Renal pelvis (tissue), 4 donors: Measurements from ENCODE around the gene FCRL1. TPM values are rescaled to one million over a fixed set of nuclear protein-coding genes. Genes with fewer than 3 reads are reported as not detected.

ENCODE experiments used
- DNase-seq: peaks from one replicate; pipeline ENCODE4 v3.0.0-alpha.2; 2013
- polyA plus RNA-seq, 3 donors: library from polyadenylated mRNA; unstranded; fragments of 120-200 nt; gene quantifications; one replicate each; pipeline ENCODE4 v1.2.1, GENCODE V29; 2013; ENCODE audit not compliant: insufficient read length in 3 of 3

The FCRL1 gene
- polyA plus RNA-seq, 3 donors: 0.09 to 0.15 (median 0.12) TPM

DNA sequence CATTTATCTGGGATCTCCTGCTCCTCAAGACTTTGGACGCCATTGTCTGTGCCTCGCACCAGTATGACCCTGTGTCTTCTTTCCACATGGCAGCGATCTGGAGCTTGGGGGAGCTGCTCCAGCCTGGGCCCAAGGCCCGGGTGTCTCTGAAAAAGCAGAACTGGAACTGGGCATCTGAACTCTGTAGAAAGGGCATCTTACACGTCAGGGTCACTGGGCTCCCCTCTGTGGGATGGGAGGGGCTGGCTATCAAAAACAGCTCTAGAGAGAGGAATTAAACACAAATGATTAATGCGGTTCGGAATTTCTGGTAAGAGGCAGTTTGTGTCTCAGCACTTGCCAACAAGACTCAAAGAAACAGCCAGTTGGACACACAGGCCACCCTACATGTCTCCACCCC lies 16.1 kb downstream of the FCRL1 start:
- no peak for DNase-seq

DNA sequence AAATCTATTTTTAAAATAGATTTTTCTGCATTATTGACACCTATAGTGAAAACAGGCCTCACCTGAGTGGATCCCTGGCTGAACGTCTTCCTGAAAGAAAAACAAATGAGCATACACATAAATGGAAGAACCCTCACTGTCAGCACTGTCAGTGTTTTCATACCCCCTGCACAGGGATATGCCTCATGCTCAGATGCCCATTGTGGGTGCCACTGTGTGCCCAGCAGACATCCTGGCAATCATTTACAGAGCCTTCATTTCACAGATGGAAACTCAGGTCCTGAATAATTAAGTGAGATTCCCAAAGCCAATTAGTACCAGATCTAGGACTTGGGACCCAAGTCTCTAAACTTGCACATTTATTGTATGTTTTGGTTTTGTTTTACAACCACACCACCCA lies 19.9 kb downstream of the FCRL1 start:
- DNase-seq: no peak

DNA sequence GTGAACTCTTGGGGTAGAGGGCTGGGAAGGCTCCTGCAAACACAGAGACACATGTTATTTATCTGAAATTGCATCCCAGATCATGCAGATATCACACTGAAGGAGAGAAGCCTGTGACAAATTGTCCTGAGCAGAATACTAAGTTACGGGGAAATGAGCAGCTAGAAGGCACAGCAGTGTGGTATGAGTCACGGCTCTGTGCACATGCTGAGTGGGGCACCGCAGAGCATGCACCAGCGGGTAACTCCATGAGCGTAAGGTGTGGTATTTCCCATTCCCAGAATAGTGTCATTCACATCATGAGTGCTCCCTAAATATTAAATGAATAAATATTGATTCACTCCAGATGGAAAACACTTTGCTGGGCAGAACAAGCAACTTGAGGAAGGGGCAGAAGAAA lies 21.7 kb downstream of the FCRL1 start:
- no peak for DNase-seq

DNA sequence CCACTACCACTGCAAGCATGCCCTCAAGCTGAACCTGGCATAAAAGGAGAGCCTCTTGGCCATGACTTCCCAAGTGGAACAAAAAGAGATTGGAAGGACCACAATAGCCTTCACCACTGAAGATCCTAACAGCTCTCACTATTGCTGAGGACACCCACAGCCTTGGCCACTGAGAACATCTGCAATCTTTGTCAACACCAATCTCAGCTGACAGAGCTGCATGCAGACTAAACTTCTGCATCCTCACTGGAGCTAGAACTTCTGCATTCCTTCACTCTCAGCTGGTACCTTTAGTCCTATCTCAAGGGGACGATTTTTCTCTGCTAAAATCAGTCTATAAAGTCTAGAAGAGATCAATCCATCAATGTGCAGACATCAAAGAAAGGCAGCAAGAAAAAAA lies 34.7 kb downstream of the FCRL1 start:
- DNase-seq: no peak

DNA sequence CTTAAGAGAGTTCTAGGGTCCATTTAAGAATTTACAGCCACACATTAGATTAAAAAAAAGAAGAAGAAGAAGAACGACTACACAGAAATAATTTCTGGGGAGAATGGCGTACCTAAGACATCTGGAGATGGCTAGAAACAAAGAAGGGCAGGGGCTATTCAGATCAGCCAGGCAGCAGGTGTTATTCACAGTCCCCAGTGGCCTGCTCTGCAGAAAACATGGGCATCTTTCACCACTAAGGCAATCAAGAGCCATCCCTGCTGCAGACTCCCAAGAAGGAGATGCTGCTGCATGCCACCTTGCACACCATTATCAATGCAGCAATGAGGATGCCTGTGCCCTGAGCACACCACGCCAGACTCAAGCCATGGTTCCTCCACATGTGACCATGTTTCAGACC lies 35.1 kb downstream of the FCRL1 start:
- no peak for DNase-seq

DNA sequence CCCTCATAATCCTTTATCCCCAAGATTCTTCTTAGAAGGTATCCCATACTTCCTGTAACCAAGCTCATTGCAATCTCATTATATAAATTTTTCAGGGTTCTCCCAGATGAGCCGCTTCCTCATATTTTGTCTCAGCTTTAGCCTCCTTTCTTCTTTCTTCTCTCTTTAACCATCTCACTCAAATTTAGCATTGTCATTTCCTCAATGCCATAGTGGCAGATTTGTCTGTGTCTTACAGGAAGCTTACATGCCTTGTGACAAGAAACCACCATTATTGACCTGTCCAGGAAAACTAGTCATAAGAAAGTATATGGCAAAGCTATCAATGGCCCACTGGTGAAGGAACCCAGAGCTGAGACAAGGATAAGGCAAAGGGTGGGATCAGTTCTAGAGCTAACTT lies 37.0 kb downstream of the FCRL1 start:
- DNase-seq: no peak

DNA sequence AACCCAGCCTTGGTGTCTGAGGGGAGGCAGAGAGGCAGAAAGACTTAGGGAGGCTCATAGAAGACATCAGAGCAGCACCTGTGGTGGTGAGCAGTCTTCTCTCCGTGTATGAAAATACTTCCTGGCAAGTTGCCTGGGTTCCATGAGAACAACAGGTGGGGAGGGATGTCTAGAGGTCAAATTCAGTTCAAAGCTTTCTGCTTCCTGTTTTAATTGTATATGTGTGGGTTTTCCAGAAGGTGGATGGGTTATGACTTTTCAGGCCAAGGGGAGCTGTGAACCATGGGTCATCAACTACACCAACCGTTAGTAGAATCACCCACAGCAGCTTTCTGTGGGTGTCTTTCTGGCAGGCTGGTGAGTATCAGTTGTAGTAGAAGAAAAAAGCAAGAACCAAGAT lies 38.9 kb downstream of the FCRL1 start:
- DNase-seq: no peak

DNA sequence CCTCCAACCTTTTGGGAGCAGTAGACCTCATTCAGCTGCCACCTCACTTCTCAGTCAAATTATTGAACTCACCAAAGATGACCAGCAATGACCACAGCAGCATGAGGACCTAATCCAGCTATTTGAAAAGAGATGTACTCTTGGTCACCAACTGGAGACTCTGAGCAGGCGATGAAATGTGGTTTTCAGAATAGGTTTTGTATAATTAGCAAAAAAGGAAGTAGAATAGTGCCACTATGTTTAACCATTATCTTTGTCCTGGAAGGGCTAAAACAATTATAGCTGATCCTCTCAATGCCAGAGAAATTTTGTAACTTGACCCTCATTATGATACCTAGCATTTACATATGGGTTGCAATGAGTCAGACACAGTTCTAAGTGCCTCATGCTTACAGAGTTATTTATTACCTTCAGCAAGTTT lies 42.9 kb downstream of the FCRL1 start, which contains the start of gene FCRL2:
FCRL2 (minus strand) TSS at position 162 of the 421 bp plus-strand sequence; CDS start at position 103, 59 bp downstream.
- DNase-seq: no peak

DNA sequence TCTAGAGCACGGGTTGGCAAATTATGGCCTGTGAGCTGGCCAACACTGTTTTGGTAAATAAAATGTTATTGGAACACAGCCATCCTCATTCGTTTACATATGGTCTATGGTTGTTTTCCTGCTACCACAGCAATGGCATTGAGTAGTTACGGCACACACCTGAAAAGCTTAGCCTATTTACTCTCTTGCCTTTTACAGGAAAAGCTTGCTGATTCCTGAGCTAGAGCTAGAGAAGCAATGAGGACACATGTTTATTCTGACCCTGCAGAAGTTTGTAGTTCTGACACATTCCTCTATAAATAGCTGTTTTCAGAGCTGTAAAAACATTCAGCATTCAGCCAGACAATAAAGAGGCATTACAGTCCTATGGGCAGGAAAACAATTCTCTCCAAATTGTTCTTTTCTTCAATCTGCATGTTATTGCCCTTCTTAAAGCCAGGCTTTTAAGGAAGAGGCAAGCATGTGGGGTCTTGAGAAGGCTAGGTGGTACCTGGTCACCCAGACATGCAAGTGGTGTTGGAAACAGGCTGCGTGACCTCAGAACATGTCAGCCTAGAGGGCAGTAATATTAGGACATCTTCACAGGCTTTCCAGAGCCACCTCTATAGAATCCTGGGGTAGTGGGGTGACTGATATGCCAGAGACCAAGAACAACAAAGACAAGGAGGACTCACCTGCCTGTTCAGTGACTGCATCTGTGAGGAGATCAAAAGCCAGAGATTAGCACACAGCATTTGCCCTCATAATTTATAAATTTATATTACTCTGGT lies 44.6 kb downstream of the FCRL1 start:
- DNase-seq: no peak

DNA sequence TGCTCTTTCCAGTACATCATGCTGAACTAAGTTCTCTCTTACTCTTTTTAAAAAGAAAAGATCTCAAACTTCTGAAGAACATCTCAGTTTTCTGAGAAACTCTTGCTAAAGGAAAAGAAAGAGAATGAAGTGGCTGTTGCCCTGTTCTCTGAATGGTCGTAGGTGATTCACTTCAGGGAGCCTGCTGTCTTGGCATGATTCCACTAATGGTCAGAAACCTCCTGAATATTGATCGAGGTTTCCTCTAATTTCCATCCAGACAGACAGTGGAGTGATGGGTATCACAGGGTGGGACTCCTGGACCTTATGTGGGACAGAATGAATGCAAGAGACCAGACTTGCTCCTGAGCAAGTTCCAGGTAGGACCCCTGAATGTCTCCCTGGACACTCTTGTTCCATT lies 45.5 kb downstream of the FCRL1 start:
- no peak for DNase-seq

DNA sequence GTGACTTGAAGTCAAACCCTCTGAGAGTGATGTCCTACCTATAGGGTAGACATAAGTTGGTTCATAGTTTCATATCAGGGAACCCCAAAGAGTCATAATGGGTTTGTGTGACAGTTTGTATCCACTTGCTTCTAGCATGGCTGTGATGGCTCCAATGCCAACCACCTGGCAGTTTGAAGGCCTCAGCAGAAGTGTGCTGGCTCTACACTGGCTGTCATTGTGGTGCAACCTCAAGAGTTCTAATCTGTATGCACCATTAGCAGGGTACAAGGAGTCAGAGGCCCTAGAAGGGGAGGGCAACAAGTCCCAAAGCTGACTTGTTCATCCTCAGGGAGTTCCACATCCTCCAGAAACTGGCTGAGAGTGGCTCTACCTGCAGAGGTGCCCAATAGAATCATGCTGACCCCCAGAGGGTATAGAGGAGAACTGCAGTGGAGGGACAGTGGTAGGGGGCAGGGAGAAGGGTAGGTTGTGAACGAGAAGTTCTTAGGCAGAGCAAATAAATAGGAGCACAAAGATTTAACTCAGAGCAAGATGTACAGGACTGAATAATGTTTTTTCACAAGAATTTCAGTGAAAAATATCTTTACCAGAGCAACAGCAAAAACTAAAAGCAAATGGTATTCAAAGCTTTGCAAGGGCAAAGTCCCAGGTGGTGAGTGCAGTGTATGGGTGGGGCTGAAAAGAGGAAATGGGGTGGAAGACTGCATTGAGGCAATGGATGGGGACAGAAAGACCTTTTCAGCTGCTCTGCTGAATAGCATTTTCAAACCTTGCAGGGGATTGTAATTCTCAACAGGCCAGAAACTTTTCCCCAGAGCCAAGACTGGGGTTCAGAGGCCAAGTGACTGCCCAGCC lies 46.2 kb downstream of the FCRL1 start:
- no peak for DNase-seq

DNA sequence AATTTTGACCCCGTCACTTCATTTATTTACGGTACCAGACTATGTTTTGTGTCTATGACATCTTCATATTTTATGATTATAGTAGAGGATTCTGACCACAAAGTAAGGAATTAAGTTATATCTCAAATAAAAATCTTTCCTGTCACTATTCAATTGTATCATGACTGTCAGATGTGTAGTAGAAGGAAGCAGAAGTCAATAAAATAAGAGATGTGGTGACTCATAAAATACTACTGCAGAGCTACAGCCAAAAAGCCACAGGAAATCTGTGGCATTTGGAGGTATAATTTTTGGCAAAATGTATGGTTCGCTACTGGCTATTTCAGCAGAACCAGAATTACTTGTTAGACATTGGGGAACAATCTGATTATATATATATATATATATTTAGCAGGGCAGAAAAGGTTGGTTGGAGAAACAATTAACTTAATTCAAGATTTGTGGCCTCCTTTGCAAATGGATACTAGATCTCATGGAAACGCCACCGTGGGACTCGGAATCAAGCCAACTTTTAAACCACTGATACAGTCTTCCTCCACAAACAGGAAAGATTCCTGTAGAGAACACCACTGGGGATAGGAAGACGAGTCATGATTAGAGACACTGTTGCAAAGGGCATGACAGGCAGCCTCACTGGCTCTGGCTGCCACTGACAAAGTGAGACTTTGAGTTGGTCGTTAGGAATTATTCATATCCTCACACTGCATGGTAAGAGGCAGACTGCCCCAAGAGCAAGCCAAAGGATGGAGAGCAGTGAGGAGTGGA lies 48.1 kb downstream of the FCRL1 start:
- DNase-seq: no peak

DNA sequence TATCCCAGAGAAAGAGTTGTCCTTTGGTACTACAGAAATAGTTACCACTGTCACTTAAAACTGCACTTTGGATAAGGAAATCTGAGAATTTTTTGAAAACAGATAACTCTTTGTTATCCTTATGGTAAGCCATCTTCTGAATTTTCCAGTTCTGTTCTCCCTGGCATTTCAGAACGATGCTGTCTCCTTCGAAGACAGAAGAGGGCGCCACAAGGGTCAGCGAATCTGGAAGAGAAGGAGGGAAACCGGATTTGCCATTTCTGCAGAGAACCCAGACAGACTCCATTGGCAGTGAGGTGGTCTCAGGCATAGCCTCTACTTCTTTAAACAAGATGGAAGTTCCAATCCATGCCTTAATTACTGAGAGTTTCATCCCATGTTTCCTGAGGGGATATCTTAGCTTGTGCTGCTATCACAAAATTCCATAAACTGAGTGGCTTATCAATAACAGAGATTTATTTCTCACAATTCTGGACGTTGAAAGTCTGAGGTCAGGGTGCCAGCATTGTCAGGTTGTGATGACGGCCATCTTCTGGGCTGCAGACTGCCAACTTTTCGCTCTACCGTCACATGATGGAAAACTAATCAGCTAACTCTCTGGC lies 49.4 kb downstream of the FCRL1 start:
- no peak for DNase-seq

DNA sequence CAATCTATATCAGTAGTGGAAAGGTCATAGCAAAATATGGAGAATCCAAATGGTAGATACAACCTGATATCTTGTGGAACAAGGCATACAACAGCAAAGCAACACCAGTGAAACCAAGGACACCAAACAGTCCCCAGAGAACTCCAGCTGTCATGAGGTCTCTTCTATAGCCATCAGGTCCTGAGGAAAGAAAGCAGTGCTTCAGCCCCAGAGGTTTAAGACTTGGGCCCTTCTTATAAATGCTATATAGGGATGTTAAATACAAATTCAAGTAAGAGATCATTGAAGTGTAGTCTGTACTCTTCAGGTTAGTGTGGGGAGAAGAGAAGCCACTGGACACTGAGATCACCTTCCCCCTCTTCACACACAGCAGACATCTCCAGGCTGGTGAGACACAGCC lies 53.1 kb downstream of the FCRL1 start:
- no peak for DNase-seq

DNA sequence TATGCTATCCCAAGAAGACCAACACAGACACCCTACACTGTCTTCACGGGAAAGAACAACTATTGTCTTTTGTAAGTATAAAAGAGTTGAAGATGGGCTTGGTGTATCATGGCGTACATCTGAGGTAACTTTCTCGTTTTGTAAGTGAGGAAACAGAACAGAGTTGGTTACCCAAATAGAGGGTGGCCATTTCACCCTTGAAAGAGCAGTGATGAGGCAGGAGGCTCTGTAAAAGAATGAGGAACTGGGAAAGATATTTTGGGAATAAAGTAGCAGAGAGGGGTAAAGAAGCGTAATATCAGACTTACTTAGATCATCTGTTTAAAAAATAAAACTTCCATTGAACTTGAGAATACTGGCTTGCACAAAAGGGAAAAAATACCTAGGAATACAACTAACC lies 61.9 kb downstream of the FCRL1 start:
- no peak for DNase-seq

DNA sequence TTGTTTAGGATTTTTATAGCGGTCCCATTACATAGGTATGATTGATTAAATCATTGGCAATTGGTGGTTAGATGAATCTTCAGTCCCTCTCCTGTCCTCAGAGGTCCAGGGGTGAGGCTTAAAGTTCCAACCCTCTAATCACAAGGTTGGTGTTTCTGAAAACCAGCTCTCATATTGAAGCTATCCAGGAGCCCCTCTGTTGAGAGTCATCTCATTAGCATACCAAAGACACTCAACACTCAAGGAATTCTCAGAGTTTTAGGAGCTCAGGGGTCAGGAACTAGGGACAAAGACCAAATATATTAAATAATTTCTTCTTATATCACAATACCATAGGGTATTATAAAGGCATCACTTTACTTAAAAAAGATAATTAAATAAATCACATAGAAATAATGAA lies 66.3 kb downstream of the FCRL1 start:
- DNase-seq: no peak

DNA sequence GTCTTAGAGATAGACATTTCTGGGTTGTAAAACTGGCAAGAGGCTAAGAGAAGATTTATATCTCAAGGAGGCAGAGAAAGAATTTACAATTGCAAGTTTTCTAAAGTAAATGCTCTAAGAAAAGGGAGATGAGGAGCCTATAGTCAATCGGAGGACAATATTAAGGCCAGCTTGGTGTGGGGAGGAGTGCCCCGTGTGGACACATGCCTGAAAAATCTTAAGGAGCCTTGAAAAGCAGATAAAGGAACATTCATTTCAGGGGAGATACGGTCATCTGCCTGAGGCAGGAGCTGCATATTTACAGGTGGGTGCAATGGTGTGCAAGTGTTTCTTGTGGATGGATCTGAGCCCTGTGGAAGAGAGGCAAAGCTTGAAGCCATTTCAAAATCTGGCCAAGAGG lies 68.6 kb downstream of the FCRL1 start:
- no peak for DNase-seq

DNA sequence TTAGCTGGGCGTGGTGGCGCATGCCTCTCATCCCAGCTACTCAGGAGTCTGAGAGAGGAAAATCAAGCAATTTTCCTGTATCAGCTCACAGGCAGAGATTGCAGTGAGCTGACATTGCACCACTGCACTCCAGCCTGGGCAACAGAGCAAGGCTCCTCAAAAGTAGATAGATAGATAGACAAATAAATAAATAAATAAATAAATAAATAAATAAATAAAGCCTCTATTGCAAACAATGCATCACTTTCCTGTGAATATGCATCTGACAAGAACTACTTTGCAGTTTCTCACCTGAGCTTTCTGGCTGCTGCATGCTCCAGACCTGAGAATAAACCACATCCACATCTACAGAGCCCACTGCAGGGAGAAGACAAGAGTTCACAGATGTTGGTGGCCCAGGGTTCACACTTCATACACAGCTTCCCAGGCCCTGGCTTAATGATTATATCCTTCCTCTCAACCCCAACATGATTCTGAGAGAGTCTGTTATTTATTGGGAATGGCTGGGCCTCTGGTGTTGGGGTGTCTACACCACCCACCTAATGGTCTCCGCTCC lies 71.6 kb downstream of the FCRL1 start:
- no peak for DNase-seq
